A549 (cell line): ENCODE measurements around the gene C5.

ENCODE experiments used
- JUNB ChIP-seq: fragments of >200 bp; sonication (Bioruptor Twin); formaldehyde crosslinking; IDR thresholded peaks from 2 replicates; pipeline ENCODE4 v1.6.1; 2016
- POLR2AphosphoS2 ChIP-seq: conservative IDR thresholded peaks from 2 replicates; pipeline ENCODE4 v1.6.1; 2012; ENCODE audit warnings: low read length, improper control_type of control experiment, inconsistent platforms
- REST ChIP-seq: fragments of 200-600 bp; sonication (generic); IDR thresholded peaks from 2 replicates; pipeline ENCODE4 v1.6.1; 2016; ENCODE audit warnings: antibody characterized with exemption, mild to moderate bottlenecking, moderate library complexity
- USF2 ChIP-seq: fragments of 450-650 bp; IDR thresholded peaks from 2 replicates; pipeline ENCODE4 v1.6.1; 2014; ENCODE audit warnings: antibody characterized with exemption
- TF ChIP-seq, protein P1 (sequence below): fragments of >200 bp; sonication (Bioruptor Twin); formaldehyde crosslinking; IDR thresholded peaks from 3 replicates; pipeline ENCODE4 v1.5.1; 2016

GRCh38 chr9:120977321-120977720, 72.8 kb downstream of the C5 start:
- TF ChIP-seq USF2, result no peak
- TF ChIP-seq REST, result no peak
- no peak for TF ChIP-seq POLR2AphosphoS2
- TF ChIP-seq, protein P1, sequence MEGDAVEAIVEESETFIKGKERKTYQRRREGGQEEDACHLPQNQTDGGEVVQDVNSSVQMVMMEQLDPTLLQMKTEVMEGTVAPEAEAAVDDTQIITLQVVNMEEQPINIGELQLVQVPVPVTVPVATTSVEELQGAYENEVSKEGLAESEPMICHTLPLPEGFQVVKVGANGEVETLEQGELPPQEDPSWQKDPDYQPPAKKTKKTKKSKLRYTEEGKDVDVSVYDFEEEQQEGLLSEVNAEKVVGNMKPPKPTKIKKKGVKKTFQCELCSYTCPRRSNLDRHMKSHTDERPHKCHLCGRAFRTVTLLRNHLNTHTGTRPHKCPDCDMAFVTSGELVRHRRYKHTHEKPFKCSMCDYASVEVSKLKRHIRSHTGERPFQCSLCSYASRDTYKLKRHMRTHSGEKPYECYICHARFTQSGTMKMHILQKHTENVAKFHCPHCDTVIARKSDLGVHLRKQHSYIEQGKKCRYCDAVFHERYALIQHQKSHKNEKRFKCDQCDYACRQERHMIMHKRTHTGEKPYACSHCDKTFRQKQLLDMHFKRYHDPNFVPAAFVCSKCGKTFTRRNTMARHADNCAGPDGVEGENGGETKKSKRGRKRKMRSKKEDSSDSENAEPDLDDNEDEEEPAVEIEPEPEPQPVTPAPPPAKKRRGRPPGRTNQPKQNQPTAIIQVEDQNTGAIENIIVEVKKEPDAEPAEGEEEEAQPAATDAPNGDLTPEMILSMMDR, result no peak
- TF ChIP-seq JUNB, result no peak
